VCaP (cell line): Measurements from ENCODE around the gene CEP55.
A peak's percentile ranks its signal among the peaks of the same experiment; 100 is the strongest.

ENCODE experiments used
- H3K27ac ChIP-seq: fragments of 450-650 bp; 2 replicates; pipeline ENCODE4 v1.5.1; 2017
- TF ChIP-seq, protein P1 (sequence below): fragments of 450-650 bp; conservative IDR thresholded peaks from 2 replicates; pipeline ENCODE4 v1.5.1; 2017; ENCODE audit warnings: mild to moderate bottlenecking, moderate library complexity

Gene CEP55

GRCh38 chr10:93577565-93577964, 81.2 kb downstream of the CEP55 start:
- peak overlapping the region; percentile 89 for H3K27ac ChIP-seq
- TF ChIP-seq, protein P1, sequence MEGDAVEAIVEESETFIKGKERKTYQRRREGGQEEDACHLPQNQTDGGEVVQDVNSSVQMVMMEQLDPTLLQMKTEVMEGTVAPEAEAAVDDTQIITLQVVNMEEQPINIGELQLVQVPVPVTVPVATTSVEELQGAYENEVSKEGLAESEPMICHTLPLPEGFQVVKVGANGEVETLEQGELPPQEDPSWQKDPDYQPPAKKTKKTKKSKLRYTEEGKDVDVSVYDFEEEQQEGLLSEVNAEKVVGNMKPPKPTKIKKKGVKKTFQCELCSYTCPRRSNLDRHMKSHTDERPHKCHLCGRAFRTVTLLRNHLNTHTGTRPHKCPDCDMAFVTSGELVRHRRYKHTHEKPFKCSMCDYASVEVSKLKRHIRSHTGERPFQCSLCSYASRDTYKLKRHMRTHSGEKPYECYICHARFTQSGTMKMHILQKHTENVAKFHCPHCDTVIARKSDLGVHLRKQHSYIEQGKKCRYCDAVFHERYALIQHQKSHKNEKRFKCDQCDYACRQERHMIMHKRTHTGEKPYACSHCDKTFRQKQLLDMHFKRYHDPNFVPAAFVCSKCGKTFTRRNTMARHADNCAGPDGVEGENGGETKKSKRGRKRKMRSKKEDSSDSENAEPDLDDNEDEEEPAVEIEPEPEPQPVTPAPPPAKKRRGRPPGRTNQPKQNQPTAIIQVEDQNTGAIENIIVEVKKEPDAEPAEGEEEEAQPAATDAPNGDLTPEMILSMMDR = no peak
